Fibroblast of villous mesenchyme (primary cell): Measurements from ENCODE around the gene LOC101059915.

Experiments used
- DNase-seq: peaks from one replicate; pipeline ENCODE4 v3.0.0-alpha.2; 2010; ENCODE audit warnings: low read depth
- H3K4me3 ChIP-seq: 2 replicates; pipeline ENCODE4 v1.5.1; 2011; ENCODE audit warnings: low read depth, mild to moderate bottlenecking, low read length
- CTCF ChIP-seq: IDR thresholded peaks from 2 replicates; pipeline ENCODE4 v1.5.1; 2012; ENCODE audit warnings: low read depth, mild to moderate bottlenecking, low read length; ENCODE audit not compliant: insufficient read depth

LOC101059915 gene

GRCh38 chrX:71621603-71622002 is 45.7 kb upstream of the LOC101059915 start:
- peak; percentile 12 for DNase-seq
- no peak overlapping the region for H3K4me3 ChIP-seq
- no peak for TF ChIP-seq CTCF

DNA sequence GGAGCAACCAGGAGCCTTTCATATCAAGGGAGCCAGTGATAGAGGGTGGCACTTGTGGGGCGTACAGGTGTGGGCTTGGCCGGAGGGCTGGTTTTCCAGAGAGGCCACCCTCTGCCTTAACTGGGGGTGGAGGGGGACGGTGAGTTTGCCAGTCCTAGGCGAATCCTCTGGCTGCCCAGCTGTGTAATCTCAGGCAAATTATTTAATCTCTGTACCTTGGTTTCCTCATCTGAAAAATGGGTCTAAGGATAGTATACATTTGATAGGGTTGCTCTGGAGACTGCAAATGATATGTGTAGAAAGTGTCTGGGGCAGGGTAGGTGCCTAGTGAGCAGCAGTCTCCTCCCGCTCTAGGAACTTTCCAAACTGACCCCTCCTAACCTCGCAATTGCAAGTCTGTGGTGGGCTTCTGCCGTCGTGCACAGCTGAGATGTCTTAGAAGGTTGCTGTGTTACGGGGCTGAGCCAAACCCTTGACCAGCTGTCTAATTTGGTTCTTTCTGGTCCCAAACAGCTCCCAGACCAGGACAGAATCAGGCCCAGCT is 45.2 kb upstream of the LOC101059915 start:
- no peak for TF ChIP-seq CTCF
- no peak for DNase-seq

GRCh38 chrX:71622576-71623450 is 44.5 kb upstream of the LOC101059915 start:
- H3K4me3 ChIP-seq, result no peak overlapping the region
- peak; percentile 23 for TF ChIP-seq CTCF
- DNase-seq, result peak; percentile 52

More for the DNA sequence above, 45.2 kb upstream of the LOC101059915 start:
- no peak overlapping the region for H3K4me3 ChIP-seq

GRCh38 chrX:71623714-71624113 is 43.6 kb upstream of the LOC101059915 start:
- no peak for TF ChIP-seq CTCF
- H3K4me3 ChIP-seq, result no peak overlapping the region
- no peak for DNase-seq

DNA sequence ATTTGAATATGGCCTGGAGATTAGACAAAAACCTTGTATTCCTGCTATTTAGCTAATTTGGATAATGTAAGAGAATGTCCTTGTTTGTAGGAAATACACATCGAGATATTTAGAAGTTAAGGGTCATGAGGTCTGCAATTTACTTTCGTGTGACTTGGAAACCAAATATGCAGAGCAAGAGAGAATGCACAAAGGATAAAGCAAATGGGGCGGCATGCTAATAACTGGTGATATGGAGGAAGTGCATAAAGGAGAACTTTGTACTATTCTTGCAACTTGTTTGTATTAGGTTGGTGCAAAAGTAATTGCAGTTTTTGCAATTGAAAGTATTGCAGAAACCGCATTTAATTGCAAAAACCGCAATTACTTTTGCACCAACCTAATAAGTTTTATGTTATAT is 41.9 kb upstream of the LOC101059915 start:
- TF ChIP-seq CTCF, result no peak
- no peak for DNase-seq
- H3K4me3 ChIP-seq, result no peak overlapping the region

GRCh38 chrX:71626576-71626975 is 40.8 kb upstream of the LOC101059915 start:
- no peak for DNase-seq
- no peak overlapping the region for H3K4me3 ChIP-seq
- TF ChIP-seq CTCF, result no peak
